Measurements from ENCODE around the gene LRCOL1.

Gene LRCOL1

GRCh38 chr12:132560614-132561426 lies 49.6 kb downstream of the LRCOL1 start:
- peaks cover 54% of the 10 kb centered on the region for H4K20me1 ChIP-seq
- H3K9me3 ChIP-seq, result no peaks in the 10 kb centered on the region
- H3K4me3 ChIP-seq, result peak overlapping the region; percentile 98
- peak overlapping the region; percentile 99 for H3K9ac ChIP-seq
- H3K4me1 ChIP-seq, result peaks cover 71% of the 10 kb centered on the region
- peak overlapping the region; percentile 99 for H3K27ac ChIP-seq
- no peak for TF ChIP-seq Cebpa-rat (IDR thresholded peaks at IDR 0.05)
- H3K36me3 ChIP-seq, result peaks cover 34% of the 10 kb centered on the region
- H3K27me3 ChIP-seq, result no peaks in the 10 kb centered on the region
- peak overlapping the region; percentile 96 for H3K4me2 ChIP-seq

- Histone ChIP-seq H3K27ac (peak overlapping the region; percentile 99), H3K36me3 (peaks cover 28% of the 10 kb centered on the region), H3K27me3 (no peaks in the 10 kb centered on the region), H3K9me3 (no peaks in the 10 kb centered on the region), H3K4me2 (peak overlapping the region; percentile 96), H3K4me3 (peak overlapping the region; percentile 98), H3K4me1 (peaks cover 71% of the 10 kb centered on the region), H3K9ac (peak overlapping the region; percentile 99), H4K20me1 (peaks cover 49% of the 10 kb centered on the region)
- no peak for TF ChIP-seq Cebpa-rat (IDR thresholded peaks at IDR 0.05)
These were observed 50.1 kb downstream of the LRCOL1 start for GRCh38 chr12:132560364-132560613.

GRCh38 chr12:132559652-132560363 lies 50.6 kb downstream of the LRCOL1 start:
- Histone ChIP-seq H4K20me1 (peaks cover 44% of the 10 kb centered on the region), H3K9ac (peak overlapping the region; percentile 99), H3K4me2 (peak overlapping the region; percentile 96), H3K27ac (peak overlapping the region; percentile 99), H3K4me1 (peaks cover 71% of the 10 kb centered on the region), H3K4me3 (peak overlapping the region; percentile 98), H3K36me3 (peaks cover 23% of the 10 kb centered on the region), H3K9me3 (no peaks in the 10 kb centered on the region), H3K27me3 (no peaks in the 10 kb centered on the region)
- TF ChIP-seq Cebpa-rat (IDR thresholded peaks at IDR 0.05), result no peak

DNA sequence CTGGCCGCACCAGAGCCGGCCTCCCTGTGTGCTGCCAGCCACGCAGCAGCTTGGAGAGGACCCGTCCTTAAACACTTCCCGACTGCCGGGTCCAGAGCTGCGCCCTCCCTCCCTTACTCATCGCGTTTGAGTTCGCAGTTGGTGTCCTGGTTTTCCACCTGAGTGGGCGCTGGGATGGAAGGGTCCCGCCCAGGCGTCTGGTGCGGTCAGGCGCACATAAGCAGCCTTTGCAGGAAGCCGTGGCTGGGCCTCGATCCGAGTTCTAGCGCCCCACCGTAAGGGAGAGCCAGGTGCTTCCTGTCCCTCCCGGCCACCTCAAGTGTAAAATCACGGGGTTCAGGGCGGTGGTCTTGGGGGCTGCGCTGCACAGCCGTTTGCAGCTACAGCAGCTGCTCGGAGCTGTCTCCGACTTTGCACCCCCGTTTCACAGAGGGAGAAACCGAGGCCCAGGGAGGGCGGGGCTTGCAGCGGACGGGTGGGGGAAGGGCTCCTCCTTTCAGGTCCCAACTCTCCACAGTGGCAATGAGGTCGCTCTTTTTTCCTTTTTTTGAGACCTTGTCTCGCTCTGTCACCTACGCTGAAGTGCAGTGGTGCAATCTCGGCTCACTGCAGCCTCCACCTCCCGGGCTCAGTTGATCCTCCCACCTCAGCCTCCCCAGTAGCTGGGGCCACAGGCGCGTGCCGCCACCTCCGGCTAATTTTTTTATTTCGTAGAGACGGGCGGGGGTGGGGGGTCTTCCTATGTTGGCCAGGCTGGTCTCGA lies 51.3 kb downstream of the LRCOL1 start:
- no peaks in the 10 kb centered on the region for H3K27me3 ChIP-seq
- peak; percentile 62; the same call in 1 of the 2 replicates for TF ChIP-seq Cebpa-rat (IDR thresholded peaks at IDR 0.05)
- H3K4me2 ChIP-seq, result peak overlapping the region; percentile 93
- peak overlapping the region; percentile 98 for H3K4me3 ChIP-seq
- peak overlapping the region; percentile 99 for H3K9ac ChIP-seq
- no peaks in the 10 kb centered on the region for H3K9me3 ChIP-seq
- H3K36me3 ChIP-seq, result peaks cover 19% of the 10 kb centered on the region
- H4K20me1 ChIP-seq, result peaks cover 36% of the 10 kb centered on the region
- H3K4me1 ChIP-seq, result peaks cover 73% of the 10 kb centered on the region
- peak overlapping the region; percentile 99 for H3K27ac ChIP-seq

DNA sequence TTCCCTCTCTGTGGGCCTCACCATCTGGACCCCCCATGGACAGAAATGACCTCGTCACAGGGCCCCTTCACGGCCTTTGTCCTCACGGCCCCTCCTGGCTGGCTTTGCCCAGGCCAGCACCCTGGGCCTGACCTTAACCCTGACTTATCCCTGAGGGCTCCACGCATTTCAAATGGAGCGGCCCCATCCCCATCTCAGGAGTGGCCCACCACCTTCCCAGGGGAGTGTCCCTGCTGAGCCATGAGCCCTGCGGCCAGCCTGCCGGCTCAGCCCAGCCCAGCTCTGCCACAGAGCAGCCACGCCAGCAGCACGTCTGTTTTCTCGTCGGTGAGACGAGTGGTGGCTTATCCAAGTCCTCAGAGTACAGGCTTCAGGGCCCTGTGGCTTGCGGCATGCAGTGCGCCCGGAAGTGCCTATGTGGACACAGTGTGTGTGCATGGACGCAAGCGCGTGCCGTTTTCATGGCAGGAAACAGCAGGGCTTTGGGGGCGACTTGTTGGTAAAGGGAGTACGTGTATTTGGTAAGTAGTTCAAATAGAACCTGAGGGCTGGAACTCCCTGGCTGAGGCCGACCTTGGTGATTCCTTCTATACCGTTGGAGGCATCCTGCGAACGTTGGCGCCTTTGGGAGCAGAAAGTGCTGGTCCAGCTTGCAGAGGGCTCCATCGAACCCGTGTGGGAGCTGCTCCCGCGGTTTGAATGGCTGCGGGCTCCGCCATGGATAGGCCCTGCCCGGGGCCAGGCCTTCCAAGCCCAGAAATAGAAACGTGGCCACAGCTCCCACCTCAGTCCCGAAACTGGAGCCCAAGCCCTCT lies 52.1 kb downstream of the LRCOL1 start:
- peaks cover 28% of the 10 kb centered on the region for H4K20me1 ChIP-seq
- H3K27ac ChIP-seq, result peak overlapping the region; percentile 99
- peaks cover 79% of the 10 kb centered on the region for H3K4me1 ChIP-seq
- H3K4me3 ChIP-seq, result peak overlapping the region; percentile 98
- peaks cover 25% of the 10 kb centered on the region for H3K36me3 ChIP-seq
- no peaks in the 10 kb centered on the region for H3K9me3 ChIP-seq
- no peaks in the 10 kb centered on the region for H3K27me3 ChIP-seq
- H3K9ac ChIP-seq, result peak overlapping the region; percentile 99
- no peak for TF ChIP-seq Cebpa-rat (IDR thresholded peaks at IDR 0.05)
- peak overlapping the region; percentile 93 for H3K4me2 ChIP-seq

GRCh38 chr12:132557291-132558015 lies 52.9 kb downstream of the LRCOL1 start:
- Histone ChIP-seq H3K27me3 (no peaks in the 10 kb centered on the region), H3K4me3 (peak overlapping the region; percentile 98), H3K4me1 (peaks cover 84% of the 10 kb centered on the region), H3K9me3 (no peaks in the 10 kb centered on the region), H4K20me1 (peaks cover 20% of the 10 kb centered on the region), H3K4me2 (peak overlapping the region; percentile 93), H3K9ac (peak overlapping the region; percentile 99), H3K36me3 (peaks cover 29% of the 10 kb centered on the region), H3K27ac (peak overlapping the region; percentile 99)
- TF ChIP-seq Cebpa-rat (IDR thresholded peaks at IDR 0.05), result no peak

- Histone ChIP-seq H3K4me1 (peaks cover 84% of the 10 kb centered on the region), H3K27me3 (no peaks in the 10 kb centered on the region), H3K4me2 (peak overlapping the region; percentile 93), H3K36me3 (peaks cover 29% of the 10 kb centered on the region), H3K4me3 (peak overlapping the region; percentile 32; the same call in 1 of the 2 replicates), H3K9me3 (no peaks in the 10 kb centered on the region), H4K20me1 (peaks cover 14% of the 10 kb centered on the region), H3K9ac (peak overlapping the region; percentile 99), H3K27ac (peak overlapping the region; percentile 99)
- no peak for TF ChIP-seq Cebpa-rat (IDR thresholded peaks at IDR 0.05)
These were observed 53.6 kb downstream of the LRCOL1 start for GRCh38 chr12:132556801-132557200.

DNA sequence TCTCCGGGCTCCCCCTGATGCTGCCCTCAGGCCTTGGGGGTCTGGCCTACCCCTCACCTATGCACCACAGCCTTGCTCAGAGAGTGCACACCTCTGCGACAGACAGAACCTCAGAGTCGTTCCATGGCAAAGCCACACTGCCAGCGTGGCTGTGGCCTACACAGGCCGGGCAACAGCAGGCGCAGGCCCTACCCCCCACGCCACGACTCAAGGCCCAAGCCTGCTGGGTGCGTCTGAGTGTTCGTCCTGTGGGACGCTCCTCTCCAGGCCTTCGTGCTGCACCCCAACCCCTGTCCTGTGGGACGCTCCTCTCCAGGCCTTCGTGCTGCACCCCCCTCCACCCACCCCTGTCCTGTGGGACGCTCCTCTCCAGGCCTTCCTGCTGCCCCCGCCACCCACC lies 54.2 kb downstream of the LRCOL1 start:
- Histone ChIP-seq H3K4me2 (peak overlapping the region; percentile 93), H3K9ac (peak overlapping the region; percentile 99), H3K27ac (peak overlapping the region; percentile 99), H3K4me1 (peaks cover 84% of the 10 kb centered on the region), H4K20me1 (peaks cover 11% of the 10 kb centered on the region), H3K9me3 (no peaks in the 10 kb centered on the region), H3K27me3 (no peaks in the 10 kb centered on the region), H3K4me3 (no peak overlapping the region), H3K36me3 (peaks cover 24% of the 10 kb centered on the region; the same call in 1 of the 2 replicates)
- no peak for TF ChIP-seq Cebpa-rat (IDR thresholded peaks at IDR 0.05)
